MCF 10A (cell line): ENCODE results near the gene CC2D1A. TPM values are rescaled to one million over a fixed set of nuclear protein-coding genes. Genes with fewer than 3 reads are reported as not detected.

Source experiments
- BruUV-seq: library from RNA; stranded (reverse); fragments of 400-500 nt; replicated peaks from 2 replicates; lab custom pipeline; 2021; lab: Mats Ljungman, UMichigan
- CTCF ChIA-PET: fragments of 300-600 bp; sonication (Branson Sonifier 250); formaldehyde crosslinking; extraction: SDS; loops from one replicate; lab custom pipeline; 2021; ENCODE audit warnings: antibody characterized with exemption, inconsistent platforms; lab: Yijun Ruan, JAX
- POLR2A ChIA-PET: fragments of 300-600, 350-650 bp; sonication (Branson Sonifier 250); formaldehyde crosslinking; extraction: SDS; loops from one replicate; lab custom pipeline; 2020; ENCODE audit warnings: antibody characterized with exemption, inconsistent platforms; lab: Yijun Ruan, JAX
- DNase-seq: peaks from one replicate; pipeline ENCODE4 v3.0.0-alpha.2; 2018; ENCODE audit not compliant: unreplicated experiment
- H3K27ac Mint-ChIP-seq: one replicate; pipeline ENCODE4 v1.8.0; 2022; ENCODE audit warnings: mild to moderate bottlenecking, low read depth, mixed read lengths; ENCODE audit not compliant: unreplicated experiment
- H3K27me3 Mint-ChIP-seq: one replicate; pipeline ENCODE4 v1.8.0; 2022; ENCODE audit warnings: mixed read lengths; ENCODE audit not compliant: insufficient read depth, unreplicated experiment
- H3K36me3 Mint-ChIP-seq: one replicate; pipeline ENCODE4 v1.8.0; 2022; ENCODE audit warnings: mild to moderate bottlenecking, moderate library complexity, mixed read lengths; ENCODE audit not compliant: insufficient read depth, unreplicated experiment
- H3K4me1 Mint-ChIP-seq: one replicate; pipeline ENCODE4 v1.8.0; 2022; ENCODE audit warnings: mixed read lengths; ENCODE audit not compliant: insufficient read depth, unreplicated experiment
- H3K4me3 Mint-ChIP-seq: one replicate; pipeline ENCODE4 v1.8.0; 2022; ENCODE audit warnings: mild to moderate bottlenecking, moderate library complexity, mixed read lengths; ENCODE audit not compliant: unreplicated experiment
- H3K9me3 Mint-ChIP-seq: one replicate; pipeline ENCODE4 v1.8.0; 2022; ENCODE audit warnings: mixed read lengths; ENCODE audit not compliant: unreplicated experiment
- CTCF ChIP-seq: fragments of 200-600 bp; IDR thresholded peaks from one replicate; pipeline ENCODE4 v1.8.0; 2022; ENCODE audit warnings: antibody characterized with exemption, mild to moderate bottlenecking; ENCODE audit not compliant: unreplicated experiment
- intact Hi-C: fragments of 100-400 bp; cut with micrococcal nuclease; formaldehyde crosslinking; loops from 2 replicates; pipeline ENCODE4 v1.14.1; 2022
- total RNA-seq: library from RNA; stranded (reverse); gene quantifications from 2 replicates; pipeline ENCODE4 v1.2.3, GENCODE V29; 2022

CC2D1A gene
- total RNA-seq, 1 experiment from 2014 or later: 36.7 TPM

GRCh38 chr19:13876834-13877233 lies 29.2 kb upstream of the CC2D1A start, which contains the start of gene NANOS3:
Gene NANOS3 (plus strand): TSS chr19:13877134. CDS start chr19:13877249, 115 bp downstream.
- intact Hi-C loops: no loop called here
- no peak within 1 kb of the TSS for H3K4me3 Mint-ChIP-seq
- CTCF ChIA-PET: interaction anchor here (0.6 kb wide), 1 partner anchor 61 kb away, joined by 5 read pairs; no protein-coding TSS in a partner anchor

GRCh38 chr19:13877303-13877702 lies 28.7 kb upstream of the CC2D1A start:
- no peaks in the 10 kb centered on the region for H3K9me3 Mint-ChIP-seq
- no peak overlapping the region for H3K27ac Mint-ChIP-seq
- POLR2A ChIA-PET: no interaction called here
- H3K4me3 Mint-ChIP-seq: no peak overlapping the region
- TF ChIP-seq CTCF: no peak
- CTCF ChIA-PET: interaction anchor here (0.6 to 1.2 kb wide), 4 partner anchors 9 to 297 kb away, joined by 3 to 5 read pairs (median 4); no protein-coding TSS in a partner anchor
- H3K27me3 Mint-ChIP-seq: no peaks in the 10 kb centered on the region
- H3K36me3 Mint-ChIP-seq: no peaks in the 10 kb centered on the region
- intact Hi-C loops: no loop called here
- no peak for DNase-seq
- H3K4me1 Mint-ChIP-seq: no peaks in the 10 kb centered on the region
- BruUV-seq: no TSS peak

More at GRCh38 chr19:13876834-13877233, 29.2 kb upstream of the CC2D1A start, which contains the start of gene NANOS3:
- DNase-seq: no peak
- Mint-ChIP-seq H3K27me3 (no peaks in the 10 kb centered on the region), H3K36me3 (no peaks in the 10 kb centered on the region), H3K4me1 (no peaks in the 10 kb centered on the region), H3K27ac (no peak within 1 kb of the TSS), H3K9me3 (no peaks in the 10 kb centered on the region)
- no TSS peak for BruUV-seq
- TF ChIP-seq CTCF: no peak
- POLR2A ChIA-PET: interaction anchor here (1.2 kb wide), 1 partner anchor 172 kb away, joined by 5 read pairs; no protein-coding TSS in a partner anchor

- Mint-ChIP-seq H3K36me3 (no peaks in the 10 kb centered on the region), H3K4me1 (no peaks in the 10 kb centered on the region), H3K4me3 (peak overlapping the region; percentile 38), H3K27me3 (no peaks in the 10 kb centered on the region), H3K27ac (peak overlapping the region; percentile 63), H3K9me3 (no peaks in the 10 kb centered on the region)
- DNase-seq: peak; percentile 97
- peak; percentile 98 for TF ChIP-seq CTCF
- ChIA-PET CTCF (interaction anchor here (0.6 to 1.7 kb wide), 49 partner anchors 8 to 710 kb away, joined by 3 to 22 read pairs (median 4); partner anchors contain the start of genes IL27RA and MISP3), POLR2A (interaction anchor here (0.7 to 2.2 kb wide), 3 partner anchors 72 to 625 kb away, joined by 3 to 11 read pairs (median 4); partner anchors contain the start of genes DCAF15 and RFX1)
- no TSS peak for BruUV-seq
- intact Hi-C loops: loop anchor here (1.0 to 5.0 kb wide), 6 partner anchors 72 to 283 kb away; partner anchors contain the start of gene DCAF15
These were observed 25.6 kb upstream of the CC2D1A start for GRCh38 chr19:13880059-13881043.
